ENCODE results near the gene ZNF532. TPM values are rescaled to one million over a fixed set of nuclear protein-coding genes. Genes with fewer than 3 reads are reported as not detected.
A peak's percentile ranks its signal among the peaks of the same experiment; 100 is the strongest.

Gene ZNF532
- total RNA-seq, 4 donors from 2014 or later: 98.7 to 125 (median 113) TPM

- H3K4me3 ChIP-seq: no peak overlapping the region
- WGBS, 2 donors: 64 to 71% methylated on average over 11 of the region's 11 CpGs
- H3K27me3 ChIP-seq: no peaks in the 10 kb centered on the region
- peak overlapping the region; percentile 66 to 98 (median 96) for H3K27ac ChIP-seq
- no peaks in the 10 kb centered on the region for H3K9me3 ChIP-seq
- H3K4me1 ChIP-seq: peaks cover 4 to 55% (median 26%) of the 10 kb centered on the region in 4 donors
- peak in 1 of 2 donors; percentile 20 for TF ChIP-seq POLR2A (IDR thresholded peaks at IDR 0.05)
- TF ChIP-seq EP300 (IDR thresholded peaks at IDR 0.05): peak in 1 of 2 donors; percentile 83
- no peak for TF ChIP-seq CTCF (IDR thresholded peaks at IDR 0.05)
- peak; percentile 56 to 70 for DNase-seq (ENCODE audit: low spot score in 2 of 2)
- no peaks in the 10 kb centered on the region for H3K36me3 ChIP-seq
Measured at GRCh38 chr18:58858591-58859468, 5.8 kb upstream of the ZNF532 start.

GRCh38 chr18:58859907-58860306 lies 4.8 kb upstream of the ZNF532 start:
- H3K27ac ChIP-seq: peak overlapping the region; percentile 66 to 98 (median 96)
- H3K4me1 ChIP-seq: peaks cover 4 to 66% (median 28%) of the 10 kb centered on the region in 4 donors
- no peaks in the 10 kb centered on the region for H3K36me3 ChIP-seq
- no peaks in the 10 kb centered on the region for H3K9me3 ChIP-seq
- TF ChIP-seq POLR2A (IDR thresholded peaks at IDR 0.05) (no peak), CTCF (IDR thresholded peaks at IDR 0.05) (no peak), EP300 (IDR thresholded peaks at IDR 0.05) (no peak)
- H3K4me3 ChIP-seq: no peak overlapping the region
- DNase-seq (ENCODE audit: low spot score in 2 of 2): no peak
- WGBS, 2 donors: 31 to 36% methylated on average over 5 of the region's 5 CpGs
- H3K27me3 ChIP-seq: no peaks in the 10 kb centered on the region

GRCh38 chr18:58860747-58861231 lies 3.9 kb upstream of the ZNF532 start:
- Histone ChIP-seq H3K27ac (peak overlapping the region; percentile 66 to 98 (median 96)), H3K27me3 (no peaks in the 10 kb centered on the region), H3K4me1 (peaks cover 4 to 75% (median 37%) of the 10 kb centered on the region in 4 donors), H3K4me3 (peak overlapping the region in 1 of 4 donors; percentile 28), H3K36me3 (no peaks in the 10 kb centered on the region), H3K9me3 (no peaks in the 10 kb centered on the region)
- TF ChIP-seq EP300 (IDR thresholded peaks at IDR 0.05): peak in 1 of 2 donors; percentile 15
- no peak for TF ChIP-seq POLR2A (IDR thresholded peaks at IDR 0.05)
- no peak for DNase-seq (ENCODE audit: low spot score in 2 of 2)
- 13 to 14% methylated on average over 7 of the region's 7 CpGs for WGBS, 2 donors

DNA sequence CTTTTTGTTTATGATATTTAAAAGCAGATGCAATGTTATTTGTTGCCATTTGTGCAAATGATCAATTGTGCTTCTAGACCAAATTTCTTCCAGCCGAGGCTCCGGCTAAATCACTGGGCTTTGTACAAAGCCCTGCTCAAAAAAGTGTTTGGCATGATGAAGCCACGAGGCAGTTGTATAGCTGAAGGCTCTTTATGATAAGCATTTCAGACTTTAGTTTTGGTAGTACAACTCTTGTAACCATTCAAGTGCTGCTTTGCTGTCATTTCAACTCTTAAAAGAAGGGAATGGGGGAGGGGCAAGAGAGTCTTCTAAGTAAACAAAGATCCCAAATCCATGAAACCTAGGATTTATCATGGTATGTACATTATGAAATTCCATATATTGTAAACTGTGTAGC lies 3.3 kb upstream of the ZNF532 start:
- Histone ChIP-seq H3K4me1 (peaks cover 4 to 81% (median 42%) of the 10 kb centered on the region in 4 donors), H3K9me3 (no peaks in the 10 kb centered on the region), H3K36me3 (no peaks in the 10 kb centered on the region)

GRCh38 chr18:58861861-58862301 lies 2.8 kb upstream of the ZNF532 start:
- 49 to 50% methylated on average over 5 of the region's 5 CpGs for WGBS, 2 donors
- no peaks in the 10 kb centered on the region for H3K36me3 ChIP-seq
- H3K9me3 ChIP-seq: no peaks in the 10 kb centered on the region
- no peaks in the 10 kb centered on the region for H3K27me3 ChIP-seq
- H3K4me3 ChIP-seq: no peak overlapping the region
- H3K27ac ChIP-seq: peak overlapping the region; percentile 93 to 98 (median 96)
- no peak for TF ChIP-seq POLR2A (IDR thresholded peaks at IDR 0.05)
- no peak for TF ChIP-seq EP300 (IDR thresholded peaks at IDR 0.05)
- TF ChIP-seq CTCF (IDR thresholded peaks at IDR 0.05): no peak
- peaks cover 4 to 82% (median 43%) of the 10 kb centered on the region in 4 donors for H3K4me1 ChIP-seq
- DNase-seq (ENCODE audit: low spot score in 2 of 2): no peak

More for the DNA sequence above, 3.3 kb upstream of the ZNF532 start:
- H3K27me3 ChIP-seq: no peaks in the 10 kb centered on the region
- peak overlapping the region; percentile 66 to 98 (median 96) for H3K27ac ChIP-seq
- peak overlapping the region in 1 of 4 donors; percentile 28 for H3K4me3 ChIP-seq
- WGBS, 2 donors: 31 to 35% methylated on average over 3 of the region's 3 CpGs
- no peak for TF ChIP-seq CTCF (IDR thresholded peaks at IDR 0.05)
- TF ChIP-seq POLR2A (IDR thresholded peaks at IDR 0.05): no peak
- no peak for TF ChIP-seq EP300 (IDR thresholded peaks at IDR 0.05)
- no peak for DNase-seq (ENCODE audit: low spot score in 2 of 2)

Data from tibial nerve (tissue), 4 donors.